ENCODE results near the gene ELL.

The ELL gene

GRCh38 chr19:18504886-18505610, 16.8 kb downstream of the ELL start:
- ATAC-seq (ENCODE audit: low read depth) = no peak
- no peak overlapping the region for H3K4me3 Mint-ChIP-seq

DNA sequence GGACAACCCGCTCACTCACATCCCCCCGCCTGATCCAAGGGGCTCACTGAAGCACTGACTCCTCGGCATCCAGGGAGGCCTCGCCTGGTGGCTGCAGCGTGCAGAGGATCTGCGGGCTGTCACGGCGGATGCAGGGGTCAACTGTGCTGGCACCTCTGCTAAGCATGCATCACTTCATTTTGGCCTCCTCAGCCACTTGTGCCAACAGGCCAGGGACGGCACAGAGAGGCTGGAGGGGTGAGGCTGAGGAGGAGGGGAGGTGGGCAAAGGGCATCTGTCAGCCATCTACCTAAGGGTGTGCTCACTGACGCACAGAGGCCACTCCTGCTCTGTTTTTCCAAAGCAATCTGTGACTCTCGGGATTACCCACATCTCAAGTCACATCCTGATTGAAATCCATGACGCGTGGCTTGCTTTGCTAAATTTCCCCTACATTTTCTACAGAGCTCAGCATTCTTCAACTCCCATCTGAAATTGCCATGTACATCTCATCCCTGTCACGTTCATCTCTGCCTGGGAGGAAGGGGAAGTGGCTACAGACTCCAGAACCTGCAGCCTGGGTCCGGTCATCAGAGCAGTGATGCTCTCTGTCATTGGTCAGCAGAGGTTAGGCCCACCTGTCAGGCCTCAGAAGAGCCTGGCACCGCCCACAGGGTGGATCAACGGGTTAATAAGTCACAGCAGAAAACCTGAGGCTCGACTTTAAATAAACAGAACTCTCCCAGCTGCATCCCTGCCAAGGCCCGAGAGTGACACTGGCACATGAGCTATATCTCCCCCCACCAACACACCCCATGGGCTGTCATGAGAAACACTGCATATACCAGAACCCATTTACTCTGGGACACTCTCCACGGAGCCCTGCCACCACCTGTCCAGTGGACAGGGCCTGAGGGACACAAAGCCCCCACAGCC, 17.6 kb downstream of the ELL start:
- Mint-ChIP-seq H3K27ac (no peak overlapping the region), H3K27me3 (no peaks in the 10 kb centered on the region), H3K4me1 (peaks cover 62% of the 10 kb centered on the region), H3K36me3 (peaks cover 4% of the 10 kb centered on the region), H3K4me3 (no peak overlapping the region), H3K9me3 (no peaks in the 10 kb centered on the region)
- no peak for DNase-seq (ENCODE audit: low spot score in 2 of 2)
- no peak for ATAC-seq (ENCODE audit: low read depth)

More at GRCh38 chr19:18504886-18505610, 16.8 kb downstream of the ELL start:
- Mint-ChIP-seq H3K4me1 (peaks cover 61% of the 10 kb centered on the region), H3K27ac (no peak overlapping the region), H3K9me3 (no peaks in the 10 kb centered on the region), H3K36me3 (peaks cover 4% of the 10 kb centered on the region), H3K27me3 (no peaks in the 10 kb centered on the region)
- no peak for DNase-seq (ENCODE audit: low spot score in 2 of 2)

DNA sequence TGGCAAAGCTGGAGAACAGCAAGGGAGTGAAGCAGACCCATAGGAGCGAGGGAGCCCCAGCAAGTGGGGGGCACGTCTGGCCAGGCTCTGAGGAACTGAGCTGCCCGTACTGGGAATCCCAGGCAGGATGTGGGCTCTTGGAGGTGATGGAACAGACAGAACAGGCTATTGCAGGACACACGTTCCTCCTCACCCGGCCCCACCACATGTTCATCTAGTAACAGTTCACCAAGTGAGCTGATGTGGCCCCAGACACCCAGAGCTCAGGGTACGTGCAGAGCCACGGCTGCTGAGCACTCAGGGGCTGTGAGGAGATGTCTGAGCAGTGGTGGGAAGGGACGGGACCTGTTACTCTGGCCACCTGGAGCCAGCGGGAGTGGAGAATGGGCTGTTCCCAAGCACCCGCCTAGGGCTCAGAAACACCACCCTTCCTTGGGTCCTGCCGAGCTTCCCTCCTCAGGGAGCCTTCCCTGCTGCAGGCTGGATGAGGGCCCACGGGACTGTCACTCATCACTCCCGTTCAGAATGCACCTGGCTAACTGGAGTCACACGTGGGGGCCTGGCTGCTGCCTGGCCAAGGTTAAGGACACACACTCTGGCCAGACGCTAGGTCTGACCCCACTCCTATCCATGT, 18.4 kb downstream of the ELL start:
- ATAC-seq (ENCODE audit: low read depth) (no peak), DNase-seq (ENCODE audit: low spot score in 2 of 2) (no peak)
- no peak overlapping the region for H3K4me3 Mint-ChIP-seq
- H3K27me3 Mint-ChIP-seq = no peaks in the 10 kb centered on the region
- H3K9me3 Mint-ChIP-seq = no peaks in the 10 kb centered on the region
- peaks cover 64% of the 10 kb centered on the region for H3K4me1 Mint-ChIP-seq
- H3K36me3 Mint-ChIP-seq = peaks cover 4% of the 10 kb centered on the region
- H3K27ac Mint-ChIP-seq = no peak overlapping the region

DNA sequence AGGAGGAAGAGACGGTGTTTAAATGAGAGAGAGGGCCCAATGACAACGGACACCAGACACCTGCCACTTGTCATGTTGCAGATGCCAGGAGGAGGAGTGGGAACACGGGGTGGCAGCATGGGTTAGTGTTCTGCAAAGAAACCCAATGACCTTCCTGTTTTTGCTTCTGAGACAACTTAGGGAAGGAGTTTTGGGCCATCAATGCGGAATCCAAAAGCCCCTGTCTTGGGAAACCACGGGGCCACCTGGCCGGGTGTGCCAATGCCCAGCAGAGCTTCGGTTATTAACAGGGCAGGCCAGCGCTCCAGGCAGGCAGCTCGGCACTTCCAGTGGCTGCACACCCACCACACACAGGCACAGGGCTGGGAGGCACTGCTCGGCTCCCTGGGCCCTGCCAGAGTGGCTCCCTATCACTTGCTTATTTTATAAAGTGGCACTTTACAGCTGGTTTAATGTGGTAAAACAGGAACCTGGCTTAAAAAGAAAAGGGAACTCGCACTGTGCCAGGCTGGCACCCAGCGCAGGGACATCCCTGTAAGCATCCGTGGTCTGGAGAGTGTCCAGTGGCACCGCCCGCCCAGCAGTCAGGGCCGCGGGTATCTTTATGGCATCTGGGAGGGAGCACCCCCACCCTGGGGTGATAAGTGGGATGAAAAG, 19.1 kb downstream of the ELL start:
- H3K27me3 Mint-ChIP-seq = no peaks in the 10 kb centered on the region
- H3K4me1 Mint-ChIP-seq = peaks cover 64% of the 10 kb centered on the region
- ATAC-seq (ENCODE audit: low read depth) (peak; percentile 66), DNase-seq (ENCODE audit: low spot score in 2 of 2) (no peak)
- peak overlapping the region; percentile 14 for H3K4me3 Mint-ChIP-seq
- peak overlapping the region; percentile 77 for H3K27ac Mint-ChIP-seq
- peaks cover 4% of the 10 kb centered on the region for H3K36me3 Mint-ChIP-seq
- no peaks in the 10 kb centered on the region for H3K9me3 Mint-ChIP-seq

DNA sequence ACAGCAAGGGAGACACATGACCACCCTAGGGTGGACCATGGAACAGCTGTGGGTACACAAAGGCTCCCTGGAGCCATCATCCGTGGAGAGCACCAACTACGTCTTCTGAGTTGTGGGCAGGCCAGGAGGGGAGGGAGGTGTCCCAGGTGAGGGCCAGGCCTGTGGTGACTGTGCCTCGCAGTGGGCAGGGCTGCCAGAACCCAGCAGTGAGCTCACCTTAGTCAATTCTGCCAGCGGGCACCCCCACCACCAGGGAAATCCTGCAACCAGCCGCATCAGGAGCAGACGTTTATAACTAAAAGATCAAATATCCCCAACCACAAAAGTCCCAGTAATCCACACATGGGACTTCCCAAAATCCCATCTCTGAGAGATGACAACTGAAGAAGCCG, 19.6 kb downstream of the ELL start:
- DNase-seq (ENCODE audit: low spot score in 2 of 2) = no peak
- Mint-ChIP-seq H3K27me3 (no peaks in the 10 kb centered on the region), H3K36me3 (peaks cover 4% of the 10 kb centered on the region), H3K4me3 (no peak overlapping the region), H3K4me1 (peaks cover 62% of the 10 kb centered on the region), H3K9me3 (no peaks in the 10 kb centered on the region), H3K27ac (peak overlapping the region; percentile 77)
- no peak for ATAC-seq (ENCODE audit: low read depth)

GRCh38 chr19:18501832-18502231, 20.0 kb downstream of the ELL start:
- peaks cover 63% of the 10 kb centered on the region for H3K4me1 Mint-ChIP-seq
- no peak overlapping the region for H3K4me3 Mint-ChIP-seq
- peaks cover 4% of the 10 kb centered on the region for H3K36me3 Mint-ChIP-seq
- no peaks in the 10 kb centered on the region for H3K9me3 Mint-ChIP-seq
- peak overlapping the region; percentile 77 for H3K27ac Mint-ChIP-seq
- no peak for ATAC-seq (ENCODE audit: low read depth)
- H3K27me3 Mint-ChIP-seq = no peaks in the 10 kb centered on the region
- no peak for DNase-seq (ENCODE audit: low spot score in 2 of 2)

DNA sequence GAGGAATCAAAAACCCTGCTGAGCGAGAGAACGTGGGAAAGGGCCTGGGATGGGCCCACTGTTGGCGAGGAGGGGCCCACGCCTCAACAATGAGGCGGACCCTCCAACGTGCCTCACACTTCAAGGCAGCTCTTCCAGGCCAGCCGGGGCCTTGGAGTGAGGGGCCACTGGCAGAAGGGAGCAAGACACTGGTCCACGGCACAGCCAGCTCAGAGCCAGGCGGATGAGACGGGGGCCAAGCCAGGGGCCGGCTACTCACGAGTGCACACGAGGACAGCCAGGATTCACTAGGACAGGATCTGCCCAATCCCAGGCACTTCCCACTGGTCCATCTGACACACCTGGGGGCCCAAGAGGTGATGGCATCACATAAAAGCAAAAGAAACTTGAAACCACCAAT, 20.5 kb downstream of the ELL start:
- DNase-seq (ENCODE audit: low spot score in 2 of 2) (no peak), ATAC-seq (ENCODE audit: low read depth) (no peak)
- no peak overlapping the region for H3K4me3 Mint-ChIP-seq
- H3K9me3 Mint-ChIP-seq = no peaks in the 10 kb centered on the region
- H3K36me3 Mint-ChIP-seq = peaks cover 4% of the 10 kb centered on the region
- peaks cover 62% of the 10 kb centered on the region for H3K4me1 Mint-ChIP-seq
- H3K27me3 Mint-ChIP-seq = no peaks in the 10 kb centered on the region
- peak overlapping the region; percentile 77 for H3K27ac Mint-ChIP-seq

DNA sequence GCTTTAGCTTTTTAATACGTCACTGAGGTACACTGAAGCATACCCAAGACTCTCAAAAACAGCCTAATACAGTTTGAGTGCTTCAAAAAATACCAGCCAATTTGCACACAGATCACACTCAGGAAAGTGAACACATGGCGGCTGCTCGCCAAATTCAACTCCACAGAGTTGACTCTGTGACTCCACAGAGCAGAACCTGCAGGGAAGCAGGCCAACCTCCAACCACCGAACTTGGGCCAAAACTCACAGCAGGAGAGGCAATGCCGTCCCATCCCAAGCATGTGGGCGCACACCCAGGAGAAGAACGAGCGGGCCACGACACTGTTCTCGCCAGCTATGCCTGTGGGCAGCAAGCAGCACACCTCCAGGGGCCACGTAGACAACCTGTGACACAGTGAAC, 21.1 kb downstream of the ELL start:
- ATAC-seq (ENCODE audit: low read depth) = no peak
- no peaks in the 10 kb centered on the region for H3K9me3 Mint-ChIP-seq
- peak overlapping the region; percentile 77 for H3K27ac Mint-ChIP-seq
- peaks cover 65% of the 10 kb centered on the region for H3K4me1 Mint-ChIP-seq
- H3K4me3 Mint-ChIP-seq = no peak overlapping the region
- no peaks in the 10 kb centered on the region for H3K27me3 Mint-ChIP-seq
- peaks cover 4% of the 10 kb centered on the region for H3K36me3 Mint-ChIP-seq
- no peak for DNase-seq (ENCODE audit: low spot score in 2 of 2)

- no peaks in the 10 kb centered on the region for H3K27me3 Mint-ChIP-seq
- H3K27ac Mint-ChIP-seq = no peak overlapping the region
- no peaks in the 10 kb centered on the region for H3K9me3 Mint-ChIP-seq
- peak overlapping the region; percentile 21 for H3K4me3 Mint-ChIP-seq
- H3K4me1 Mint-ChIP-seq = peaks cover 65% of the 10 kb centered on the region
- DNase-seq (ENCODE audit: low spot score in 2 of 2) (no peak), ATAC-seq (ENCODE audit: low read depth) (no peak)
- H3K36me3 Mint-ChIP-seq = peaks cover 4% of the 10 kb centered on the region
Measured at GRCh38 chr19:18500376-18500775, 21.5 kb downstream of the ELL start.

DNA sequence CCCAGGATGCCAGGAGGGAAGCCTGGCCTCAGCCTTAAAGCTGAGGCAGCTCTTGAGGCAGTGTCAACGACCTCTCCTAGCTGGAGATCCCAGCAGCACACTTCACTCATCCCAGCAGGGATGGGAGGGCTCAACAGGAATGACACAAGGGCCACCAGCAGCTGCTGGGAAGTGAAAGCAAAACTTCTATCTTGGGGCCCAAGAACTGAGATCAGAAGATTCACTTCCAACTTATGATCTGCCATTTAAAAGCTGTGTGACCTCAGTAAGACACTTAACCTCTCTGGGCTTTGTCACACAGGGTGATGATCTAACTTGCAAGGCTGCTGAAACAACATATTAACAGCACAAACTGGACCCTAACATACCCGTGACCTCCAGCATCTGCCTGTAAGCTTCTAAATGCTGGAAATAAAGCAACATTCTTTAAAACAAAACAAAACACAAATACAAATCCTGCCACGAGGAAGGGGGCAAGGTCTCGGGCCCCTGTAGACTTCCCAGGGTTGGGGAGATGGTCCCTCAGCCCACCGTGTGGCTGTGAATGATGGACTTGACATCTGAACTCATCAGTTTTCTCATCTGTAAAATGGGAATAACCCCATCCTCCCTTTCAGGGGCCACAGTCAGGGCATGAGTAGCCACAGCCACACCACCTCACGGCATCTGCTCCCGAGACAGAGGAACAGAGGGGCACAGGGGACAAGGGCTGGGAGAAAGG, 22.7 kb downstream of the ELL start:
- no peaks in the 10 kb centered on the region for H3K9me3 Mint-ChIP-seq
- no peak for ATAC-seq (ENCODE audit: low read depth)
- no peak overlapping the region for H3K27ac Mint-ChIP-seq
- peaks cover 4% of the 10 kb centered on the region for H3K36me3 Mint-ChIP-seq
- H3K4me3 Mint-ChIP-seq = no peak overlapping the region
- no peaks in the 10 kb centered on the region for H3K27me3 Mint-ChIP-seq
- peaks cover 59% of the 10 kb centered on the region for H3K4me1 Mint-ChIP-seq
- DNase-seq (ENCODE audit: low spot score in 2 of 2) = no peak

GRCh38 chr19:18496980-18497256, 25.0 kb downstream of the ELL start:
- Mint-ChIP-seq H3K27me3 (no peaks in the 10 kb centered on the region), H3K4me1 (peaks cover 48% of the 10 kb centered on the region), H3K4me3 (no peak overlapping the region), H3K36me3 (peaks cover 4% of the 10 kb centered on the region), H3K27ac (no peak overlapping the region), H3K9me3 (no peaks in the 10 kb centered on the region)
- ATAC-seq (ENCODE audit: low read depth) (no peak), DNase-seq (ENCODE audit: low spot score in 2 of 2) (no peak)

- Mint-ChIP-seq H3K9me3 (no peaks in the 10 kb centered on the region), H3K27ac (no peak overlapping the region), H3K36me3 (peaks cover 4% of the 10 kb centered on the region), H3K4me3 (peak overlapping the region; percentile 5), H3K4me1 (peaks cover 44% of the 10 kb centered on the region), H3K27me3 (no peaks in the 10 kb centered on the region)
- ATAC-seq (ENCODE audit: low read depth) (peak; percentile 32), DNase-seq (ENCODE audit: low spot score in 2 of 2) (no peak)
Measured at GRCh38 chr19:18496167-18496979, 25.5 kb downstream of the ELL start.

All from memory B cell (primary cell).